Uterus (tissue), 4 donors: ENCODE results near the gene GNB1. TPM values are rescaled to one million over a fixed set of nuclear protein-coding genes. Genes with fewer than 3 reads are reported as not detected.

ENCODE experiments used
- DNase-seq, 2 donors: peaks; one replicate each; pipeline ENCODE4 v3.0.0-alpha.2; 2019 to 2020
- H3K27ac ChIP-seq, 2 donors: fragments of 200-600 bp; sonication (generic); 1 replicate in 1 of 2; 2 replicates in 1 of 2; pipeline ENCODE4 v1.5.1; 2016 to 2018
- H3K27me3 ChIP-seq, 2 donors: fragments of 200-600 bp; sonication (generic); one replicate each; pipeline ENCODE4 v1.5.1; 2018 to 2019; ENCODE audit warnings: control low read depth in 1 of 2
- H3K36me3 ChIP-seq, 2 donors: fragments of 200-600 bp; sonication (generic); one replicate each; pipeline ENCODE4 v1.5.1; 2019; ENCODE audit warnings: control low read depth in 1 of 2
- H3K4me1 ChIP-seq, 2 donors: fragments of 200-600 bp; sonication (generic); one replicate each; pipeline ENCODE4 v1.5.1; 2018 to 2019; ENCODE audit warnings: control low read depth in 1 of 2
- H3K4me3 ChIP-seq, 2 donors: fragments of 200-600 bp; sonication (generic); 1 replicate in 1 of 2; 2 replicates in 1 of 2; pipeline ENCODE4 v1.5.1; 2018 to 2019; ENCODE audit warnings: mild to moderate bottlenecking in 1 of 2
- H3K9me3 ChIP-seq, 2 donors: fragments of 200-600 bp; sonication (generic); one replicate each; pipeline ENCODE4 v1.5.1; 2019; ENCODE audit warnings: control low read depth in 1 of 2
- POLR2A ChIP-seq, 2 donors: fragments of 450-650 bp; IDR thresholded peaks; one replicate each; pipeline ENCODE4 v1.6.1; 2016; ENCODE audit warnings: antibody characterized with exemption in 2 of 2, mild to moderate bottlenecking in 1 of 2, moderate library complexity in 1 of 2
- intact Hi-C: fragments of 100-400 bp; cut with DNase I; formaldehyde crosslinking; loops from one replicate; pipeline ENCODE4 v1.15.1; 2023; ENCODE audit warnings: low total_unique reads
- total RNA-seq, 4 donors: library from RNA; depleted of rRNA in 3 of 4; stranded (reverse); fragments of >200 nt in 3 of 4; gene quantifications; one replicate each; pipeline versions ENCODE4 v1.1.0 to v1.2.4, GENCODE V29; 2014 to 2023
- TF ChIP-seq, protein P1 (sequence below), 4 experiments: fragments of 200-600 bp in 2 of 4; fragments of 450-650 bp in 2 of 4; sonication (generic) in 2 of 4; IDR thresholded peaks; one replicate each; pipeline ENCODE4 v1.5.1; 2016 to 2019; ENCODE audit warnings: antibody characterized with exemption in 4 of 4, mild to moderate bottlenecking in 2 of 4, moderate library complexity in 1 of 4
- donor health status: DM: yes; HTN: yes; CAD: no.

Gene GNB1
- total RNA-seq, 4 donors from 2014 or later, result 50.2 to 320 (median 104) TPM

DNA sequence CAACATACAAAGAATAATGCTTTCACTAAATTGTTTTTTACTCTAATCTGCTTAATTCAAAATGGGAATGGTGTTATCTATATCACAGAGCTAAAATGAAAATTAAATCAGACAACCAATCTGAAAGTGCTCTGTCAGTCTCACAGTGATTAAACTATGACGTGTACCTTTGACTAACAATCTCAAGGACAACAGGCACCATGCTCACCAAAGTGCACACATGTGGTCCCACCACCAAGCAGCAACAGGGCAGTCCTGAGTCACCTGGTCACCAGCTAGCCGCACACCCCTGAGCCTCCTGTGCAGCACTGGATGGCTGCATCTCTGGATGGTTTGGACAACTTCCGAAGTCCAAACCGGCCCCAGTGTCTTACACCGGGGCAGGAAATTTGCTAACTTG is 58.1 kb downstream of the GNB1 start:
- H3K9me3 ChIP-seq, result no peaks in the 10 kb centered on the region
- DNase-seq, result no peak
- H3K27me3 ChIP-seq, result no peaks in the 10 kb centered on the region
- no peak overlapping the region for H3K4me3 ChIP-seq
- H3K27ac ChIP-seq, result no peak overlapping the region
- TF ChIP-seq, protein P1, sequence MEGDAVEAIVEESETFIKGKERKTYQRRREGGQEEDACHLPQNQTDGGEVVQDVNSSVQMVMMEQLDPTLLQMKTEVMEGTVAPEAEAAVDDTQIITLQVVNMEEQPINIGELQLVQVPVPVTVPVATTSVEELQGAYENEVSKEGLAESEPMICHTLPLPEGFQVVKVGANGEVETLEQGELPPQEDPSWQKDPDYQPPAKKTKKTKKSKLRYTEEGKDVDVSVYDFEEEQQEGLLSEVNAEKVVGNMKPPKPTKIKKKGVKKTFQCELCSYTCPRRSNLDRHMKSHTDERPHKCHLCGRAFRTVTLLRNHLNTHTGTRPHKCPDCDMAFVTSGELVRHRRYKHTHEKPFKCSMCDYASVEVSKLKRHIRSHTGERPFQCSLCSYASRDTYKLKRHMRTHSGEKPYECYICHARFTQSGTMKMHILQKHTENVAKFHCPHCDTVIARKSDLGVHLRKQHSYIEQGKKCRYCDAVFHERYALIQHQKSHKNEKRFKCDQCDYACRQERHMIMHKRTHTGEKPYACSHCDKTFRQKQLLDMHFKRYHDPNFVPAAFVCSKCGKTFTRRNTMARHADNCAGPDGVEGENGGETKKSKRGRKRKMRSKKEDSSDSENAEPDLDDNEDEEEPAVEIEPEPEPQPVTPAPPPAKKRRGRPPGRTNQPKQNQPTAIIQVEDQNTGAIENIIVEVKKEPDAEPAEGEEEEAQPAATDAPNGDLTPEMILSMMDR (IDR thresholded peaks at IDR 0.05), result no peak
- TF ChIP-seq POLR2A (IDR thresholded peaks at IDR 0.05), result no peak
- no peaks in the 10 kb centered on the region for H3K4me1 ChIP-seq
- intact Hi-C loops, result no loop called here
- no peaks in the 10 kb centered on the region for H3K36me3 ChIP-seq

DNA sequence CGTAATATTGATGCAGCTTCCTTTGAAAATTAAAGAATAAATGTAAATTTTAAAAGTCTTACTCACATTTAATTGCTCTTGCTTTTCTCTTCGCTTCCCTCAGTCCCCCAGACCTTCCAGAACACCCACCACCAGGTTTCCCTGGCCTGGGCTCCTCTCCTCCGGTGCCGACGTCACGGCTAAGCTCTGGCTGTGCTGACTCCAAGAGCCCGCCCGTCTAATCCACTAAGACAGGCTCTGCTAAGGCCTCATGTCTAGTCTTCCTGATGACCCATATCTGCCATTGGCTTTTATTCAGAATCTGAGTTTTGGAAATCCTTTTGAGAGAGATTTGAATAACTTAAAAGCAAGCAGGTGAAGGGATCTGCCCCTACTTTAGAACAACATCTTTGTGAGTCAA is 58.7 kb downstream of the GNB1 start:
- Histone ChIP-seq H3K4me3 (no peak overlapping the region), H3K9me3 (no peaks in the 10 kb centered on the region), H3K4me1 (no peaks in the 10 kb centered on the region), H3K27ac (no peak overlapping the region), H3K27me3 (no peaks in the 10 kb centered on the region), H3K36me3 (no peaks in the 10 kb centered on the region)
- TF ChIP-seq POLR2A (IDR thresholded peaks at IDR 0.05), result no peak
- TF ChIP-seq, protein P1 (IDR thresholded peaks at IDR 0.05), result no peak
- DNase-seq, result no peak
- intact Hi-C loops, result no loop called here

DNA sequence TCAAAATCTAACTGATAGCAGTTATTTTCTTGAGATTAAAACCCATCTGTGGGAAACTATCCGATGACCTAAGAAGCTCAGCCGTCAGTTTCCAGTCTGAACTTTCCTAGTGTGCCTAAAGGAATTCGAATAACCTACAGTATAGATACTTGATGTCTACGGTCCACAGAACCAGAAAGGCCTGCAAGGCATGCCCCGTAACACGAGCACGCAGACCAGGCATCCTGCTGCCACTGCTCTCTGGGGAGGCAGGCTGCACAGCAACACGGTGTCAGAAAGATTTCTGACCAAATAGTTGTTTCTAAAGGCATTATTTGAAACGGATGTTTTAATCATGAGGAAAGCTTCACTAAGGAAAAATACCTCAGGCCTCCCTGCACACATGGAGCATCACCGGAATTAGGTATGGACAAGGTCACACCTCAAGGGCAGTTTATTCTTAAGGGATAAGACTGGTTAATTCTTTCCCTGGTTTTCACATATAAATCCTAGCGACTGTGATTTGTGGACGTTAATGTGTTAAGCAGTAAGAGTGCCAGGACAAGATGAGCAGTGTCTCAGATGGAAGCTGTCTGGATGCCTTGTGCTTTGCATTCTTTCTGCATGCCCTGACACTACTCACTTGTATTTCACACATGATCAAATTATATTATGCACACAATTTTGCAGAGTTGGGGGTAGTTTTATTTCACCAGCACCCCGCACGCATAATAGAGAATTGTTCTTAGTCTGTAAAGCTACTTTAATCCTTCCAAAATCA is 63.6 kb downstream of the GNB1 start:
- Histone ChIP-seq H3K4me1 (no peaks in the 10 kb centered on the region), H3K9me3 (no peaks in the 10 kb centered on the region), H3K4me3 (no peak overlapping the region), H3K27me3 (no peaks in the 10 kb centered on the region), H3K27ac (no peak overlapping the region), H3K36me3 (no peaks in the 10 kb centered on the region)
- TF ChIP-seq POLR2A (IDR thresholded peaks at IDR 0.05), result no peak
- TF ChIP-seq, protein P1 (IDR thresholded peaks at IDR 0.05), result no peak
- DNase-seq, result no peak
- intact Hi-C loops, result no loop called here

DNA sequence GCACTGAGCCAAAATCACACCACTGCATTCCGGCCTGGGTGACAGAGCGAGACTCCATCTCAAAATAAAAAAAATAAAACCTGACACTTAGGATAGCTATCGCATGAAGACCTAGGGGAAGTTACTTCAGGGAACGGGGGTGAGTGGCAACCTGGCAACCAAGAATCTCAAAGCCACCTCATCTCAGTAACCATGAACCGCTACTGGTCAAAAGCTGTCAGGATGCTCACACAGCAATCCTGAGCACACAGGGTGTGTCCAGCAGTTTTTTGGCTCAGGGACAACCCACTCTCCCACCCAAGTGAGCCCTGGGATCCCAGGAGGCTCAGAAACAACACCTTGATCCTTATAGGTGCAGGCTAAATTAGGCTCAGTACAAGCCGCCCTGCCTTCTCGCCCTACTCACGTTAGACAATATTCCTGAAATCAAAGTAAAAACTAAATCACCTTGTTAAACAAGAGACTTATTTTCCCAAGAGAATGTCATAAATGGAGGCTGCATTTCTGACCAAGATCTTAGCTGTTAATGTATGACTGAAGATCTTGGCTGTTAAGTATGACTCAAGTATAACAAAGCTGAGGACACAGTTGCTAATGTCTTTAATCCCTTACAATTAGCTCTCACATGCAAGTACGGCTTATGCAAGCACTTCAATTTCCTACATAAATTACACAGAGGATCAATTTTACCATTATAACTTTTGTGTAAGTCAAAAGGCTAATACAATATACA is 64.4 kb downstream of the GNB1 start:
- DNase-seq, result no peak
- no peaks in the 10 kb centered on the region for H3K9me3 ChIP-seq
- H3K36me3 ChIP-seq, result no peaks in the 10 kb centered on the region
- H3K4me3 ChIP-seq, result no peak overlapping the region
- H3K27me3 ChIP-seq, result no peaks in the 10 kb centered on the region
- H3K27ac ChIP-seq, result no peak overlapping the region
- intact Hi-C loops, result no loop called here
- H3K4me1 ChIP-seq, result no peaks in the 10 kb centered on the region
- no peak for TF ChIP-seq POLR2A (IDR thresholded peaks at IDR 0.05)
- TF ChIP-seq, protein P1 (IDR thresholded peaks at IDR 0.05), result no peak

DNA sequence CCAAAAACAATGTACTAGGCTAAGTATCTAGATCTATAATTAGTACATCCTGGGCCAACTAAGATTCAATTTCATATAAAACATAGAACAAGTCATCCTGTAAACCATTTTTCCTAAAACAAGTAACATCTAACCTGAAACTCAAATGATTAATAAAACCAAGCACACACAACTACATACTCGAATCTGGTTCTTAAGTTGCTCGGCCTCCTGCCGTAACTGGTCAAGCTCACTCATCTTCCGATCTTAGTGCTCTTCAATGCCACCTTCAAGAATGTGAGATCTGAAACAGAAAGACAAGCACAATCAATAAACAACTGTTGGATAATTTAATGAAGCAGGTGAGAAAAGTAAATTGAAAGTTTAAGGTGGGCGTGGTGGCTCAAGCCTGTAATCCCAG is 65.7 kb downstream of the GNB1 start:
- no peak overlapping the region for H3K4me3 ChIP-seq
- H3K4me1 ChIP-seq, result no peaks in the 10 kb centered on the region
- no peak for TF ChIP-seq POLR2A (IDR thresholded peaks at IDR 0.05)
- TF ChIP-seq, protein P1 (IDR thresholded peaks at IDR 0.05), result no peak
- H3K36me3 ChIP-seq, result no peaks in the 10 kb centered on the region
- intact Hi-C loops, result no loop called here
- H3K9me3 ChIP-seq, result no peaks in the 10 kb centered on the region
- H3K27ac ChIP-seq, result no peak overlapping the region
- H3K27me3 ChIP-seq, result no peaks in the 10 kb centered on the region
- DNase-seq, result no peak
